Kidney epithelial cell (primary cell): ENCODE results near the gene DRD2. TPM values are rescaled to one million over a fixed set of nuclear protein-coding genes. Genes with fewer than 3 reads are reported as not detected.

Experiments used
- DNase-seq: peaks from one replicate; pipeline ENCODE4 v3.0.0-alpha.2; 2010; ENCODE audit warnings: low read depth
- H3K27me3 ChIP-seq: 2 replicates; pipeline ENCODE4 v1.6.0; 2011; ENCODE audit warnings: low read length; ENCODE audit not compliant: control insufficient read depth, insufficient read depth
- H3K36me3 ChIP-seq: 2 replicates; pipeline ENCODE4 v1.5.1; 2011; ENCODE audit warnings: low read length; ENCODE audit not compliant: control insufficient read depth, insufficient read depth
- H3K4me3 ChIP-seq: 2 replicates; pipeline ENCODE4 v1.5.1; 2011; ENCODE audit warnings: low read depth, mild to moderate bottlenecking, control low read depth, low read length
- total RNA-seq: library from RNA; depleted of rRNA; stranded (reverse); fragments of >200 nt; gene quantifications from 2 replicates; pipeline ENCODE4 v1.2.3, GENCODE V29; 2015
- TF ChIP-seq, protein P1 (sequence below): IDR thresholded peaks from 2 replicates; pipeline ENCODE4 v1.5.1; 2011; ENCODE audit warnings: mild to moderate bottlenecking, moderate library complexity, low read length, control low read depth, inconsistent platforms; ENCODE audit not compliant: insufficient read depth, poor library complexity, severe bottlenecking

The DRD2 gene
- total RNA-seq, 1 donor from 2014 or later: 0.42 TPM

DNA sequence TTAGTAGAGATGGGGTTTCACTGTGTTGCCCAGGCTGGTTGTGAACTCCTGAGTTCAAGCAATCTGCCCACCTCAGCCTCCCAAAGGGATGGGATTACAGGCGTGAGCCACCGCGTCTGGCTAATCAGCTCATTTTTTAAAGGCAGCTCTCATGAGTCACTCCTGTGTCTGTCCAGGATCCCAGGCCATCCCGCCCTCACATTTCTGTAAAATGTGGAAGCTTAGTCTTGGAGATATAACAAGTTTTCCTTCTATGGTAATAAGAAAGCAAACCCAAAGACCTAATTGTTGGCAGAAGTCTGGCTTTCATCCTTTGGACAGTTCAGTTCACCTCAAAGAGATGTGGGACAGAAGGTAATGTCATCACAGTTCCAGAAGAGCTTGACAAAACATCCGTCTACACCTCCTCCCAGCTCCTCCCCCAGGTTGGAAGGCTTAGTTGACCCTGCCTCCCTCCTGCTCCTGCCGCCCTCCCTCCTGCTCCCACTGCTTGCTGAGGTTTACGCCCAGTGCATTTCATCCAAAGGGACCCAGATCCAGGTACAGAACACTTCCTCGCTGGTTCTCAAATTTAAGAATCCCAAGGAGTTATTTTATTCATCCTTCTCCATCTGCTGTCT lies 6.4 kb downstream of the DRD2 start:
- Histone ChIP-seq H3K4me3 (no peak overlapping the region), H3K27me3 (peaks cover 3% of the 10 kb centered on the region), H3K36me3 (no peaks in the 10 kb centered on the region)
- TF ChIP-seq, protein P1, sequence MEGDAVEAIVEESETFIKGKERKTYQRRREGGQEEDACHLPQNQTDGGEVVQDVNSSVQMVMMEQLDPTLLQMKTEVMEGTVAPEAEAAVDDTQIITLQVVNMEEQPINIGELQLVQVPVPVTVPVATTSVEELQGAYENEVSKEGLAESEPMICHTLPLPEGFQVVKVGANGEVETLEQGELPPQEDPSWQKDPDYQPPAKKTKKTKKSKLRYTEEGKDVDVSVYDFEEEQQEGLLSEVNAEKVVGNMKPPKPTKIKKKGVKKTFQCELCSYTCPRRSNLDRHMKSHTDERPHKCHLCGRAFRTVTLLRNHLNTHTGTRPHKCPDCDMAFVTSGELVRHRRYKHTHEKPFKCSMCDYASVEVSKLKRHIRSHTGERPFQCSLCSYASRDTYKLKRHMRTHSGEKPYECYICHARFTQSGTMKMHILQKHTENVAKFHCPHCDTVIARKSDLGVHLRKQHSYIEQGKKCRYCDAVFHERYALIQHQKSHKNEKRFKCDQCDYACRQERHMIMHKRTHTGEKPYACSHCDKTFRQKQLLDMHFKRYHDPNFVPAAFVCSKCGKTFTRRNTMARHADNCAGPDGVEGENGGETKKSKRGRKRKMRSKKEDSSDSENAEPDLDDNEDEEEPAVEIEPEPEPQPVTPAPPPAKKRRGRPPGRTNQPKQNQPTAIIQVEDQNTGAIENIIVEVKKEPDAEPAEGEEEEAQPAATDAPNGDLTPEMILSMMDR: no peak
- no peak for DNase-seq

DNA sequence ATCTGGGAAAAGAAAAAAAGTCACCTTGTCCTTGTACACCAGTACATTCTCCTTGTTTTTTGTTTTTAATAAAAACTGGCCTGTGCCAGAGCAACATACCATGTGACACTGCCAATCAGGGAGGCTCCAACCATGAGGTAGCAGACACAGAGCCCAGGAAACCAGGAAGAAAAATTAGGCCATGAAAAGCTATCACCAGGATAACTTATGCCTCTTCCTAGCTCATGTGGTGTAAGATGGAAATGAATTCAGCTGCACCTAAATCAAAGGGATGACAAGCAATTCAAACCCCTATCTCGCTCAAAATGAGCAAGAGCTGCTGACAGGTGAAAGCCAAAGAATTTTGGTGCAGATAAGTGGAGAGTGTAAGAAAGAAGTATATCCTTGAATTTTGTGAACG lies 7.7 kb downstream of the DRD2 start:
- Histone ChIP-seq H3K4me3 (no peak overlapping the region), H3K27me3 (no peaks in the 10 kb centered on the region), H3K36me3 (no peaks in the 10 kb centered on the region)
- TF ChIP-seq, protein P1: no peak
- no peak for DNase-seq

DNA sequence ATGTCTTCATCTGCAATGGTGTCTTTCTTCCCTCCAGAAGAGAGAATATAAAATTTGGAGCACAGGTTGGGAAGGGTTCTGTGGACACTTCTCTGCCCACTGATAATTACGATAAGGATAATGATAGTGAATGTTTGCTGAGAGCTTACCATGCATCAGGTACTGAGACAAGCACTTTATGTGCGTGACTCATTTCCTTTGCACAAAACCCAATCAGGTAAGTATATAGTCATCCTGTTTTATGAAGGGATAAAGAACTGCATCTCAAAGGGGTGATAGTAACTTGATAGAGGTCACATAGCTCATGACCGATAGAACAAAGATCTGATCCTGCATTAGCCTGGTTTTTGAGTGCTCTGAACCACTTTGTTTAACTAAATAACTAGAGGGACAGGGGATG lies 9.4 kb downstream of the DRD2 start:
- Histone ChIP-seq H3K4me3 (no peak overlapping the region), H3K27me3 (no peaks in the 10 kb centered on the region), H3K36me3 (no peaks in the 10 kb centered on the region)
- DNase-seq: no peak
- TF ChIP-seq, protein P1: no peak

DNA sequence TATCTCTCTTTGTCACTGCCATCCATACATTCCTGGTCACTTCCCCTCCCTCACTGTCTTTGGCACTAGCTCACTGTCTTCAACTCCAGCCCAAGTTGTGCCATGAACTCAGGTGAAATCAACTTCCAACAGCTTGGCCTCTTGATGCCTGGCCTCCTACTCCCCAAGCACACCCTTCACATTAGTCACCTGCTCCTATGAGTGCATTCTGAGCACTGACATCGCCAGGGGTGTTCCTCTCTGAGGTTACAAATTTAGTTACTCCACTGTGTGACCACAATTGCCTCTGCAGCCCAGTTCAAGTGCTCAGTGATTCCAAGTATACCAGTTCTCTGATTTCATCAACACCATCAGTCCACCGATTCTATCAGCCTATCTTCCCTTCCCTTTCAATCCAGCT lies 10.8 kb downstream of the DRD2 start:
- no peak for DNase-seq
- Histone ChIP-seq H3K27me3 (peaks cover 3% of the 10 kb centered on the region), H3K36me3 (no peaks in the 10 kb centered on the region), H3K4me3 (no peak overlapping the region)
- TF ChIP-seq, protein P1: no peak

DNA sequence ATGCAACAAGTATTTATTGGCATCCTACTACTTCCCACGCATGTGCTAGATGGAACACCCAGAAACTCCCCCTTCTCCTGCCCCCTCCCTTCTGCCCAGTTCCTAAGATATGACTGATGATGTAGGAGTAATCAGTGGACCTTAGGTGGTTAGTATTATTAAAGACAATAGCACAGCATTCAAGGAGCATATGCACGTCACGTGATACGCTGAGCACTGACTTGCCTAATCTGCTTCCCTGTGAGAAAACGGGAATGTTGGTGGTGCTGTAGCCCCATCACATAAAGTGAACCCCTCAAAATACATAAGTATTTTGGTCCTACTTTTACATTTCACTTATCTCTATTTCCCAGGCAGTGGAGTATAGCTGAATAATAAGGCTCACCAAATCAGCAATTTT lies 12.4 kb downstream of the DRD2 start:
- TF ChIP-seq, protein P1: no peak
- no peak overlapping the region for H3K4me3 ChIP-seq
- no peaks in the 10 kb centered on the region for H3K36me3 ChIP-seq
- DNase-seq: no peak
- peaks cover 3% of the 10 kb centered on the region for H3K27me3 ChIP-seq

DNA sequence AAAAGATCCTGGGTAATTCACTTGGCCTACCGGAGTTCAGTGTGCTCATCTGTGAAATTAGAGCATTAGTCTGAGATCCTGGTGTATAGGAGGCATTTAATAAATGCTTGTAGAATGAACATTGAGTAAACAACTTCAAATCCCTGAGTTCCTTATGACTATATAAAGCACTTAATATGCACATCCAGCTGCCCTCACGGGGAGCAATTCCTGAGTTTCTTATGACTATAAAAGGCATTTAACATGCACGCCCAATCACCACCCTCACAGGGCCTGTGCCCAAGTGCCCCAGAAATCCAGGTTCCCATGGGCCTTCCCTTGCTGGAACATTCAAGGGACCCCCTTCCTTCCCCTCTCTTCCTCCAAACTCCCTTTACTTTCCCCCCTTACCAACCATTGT lies 13.6 kb downstream of the DRD2 start:
- Histone ChIP-seq H3K4me3 (no peak overlapping the region), H3K27me3 (peaks cover 3% of the 10 kb centered on the region), H3K36me3 (no peaks in the 10 kb centered on the region)
- TF ChIP-seq, protein P1: no peak
- no peak for DNase-seq
